Lower lobe of right lung (tissue), 2 donors: ENCODE results near the gene TMEM245. TPM values are rescaled to one million over a fixed set of nuclear protein-coding genes. Genes with fewer than 3 reads are reported as not detected.

Source experiments
- ATAC-seq, 2 donors: fragments of 200-7000 bp; cut with Tn5 transposase; one replicate each; pipeline ENCODE4 v1.9.1; 2020 to 2022; ENCODE audit warnings: mild to moderate bottlenecking in 2 of 2, moderate library complexity in 2 of 2
- DNase-seq: peaks from one replicate; pipeline ENCODE4 v3.0.0-alpha.2; 2020
- H3K27ac ChIP-seq: fragments of 200-600 bp; one replicate; pipeline ENCODE4 v1.8.0; 2022
- H3K27me3 ChIP-seq: fragments of 200-600 bp; one replicate; pipeline ENCODE4 v1.8.0; 2022; ENCODE audit warnings: low read depth
- H3K36me3 ChIP-seq: fragments of 200-600 bp; one replicate; pipeline ENCODE4 v1.8.0; 2022; ENCODE audit warnings: mild to moderate bottlenecking
- H3K4me1 ChIP-seq: fragments of 200-600 bp; one replicate; pipeline ENCODE4 v1.8.0; 2022
- H3K4me3 ChIP-seq: fragments of 200-600 bp; one replicate; pipeline ENCODE4 v1.8.0; 2022; ENCODE audit warnings: mild to moderate bottlenecking
- H3K9me3 ChIP-seq: fragments of 200-600 bp; one replicate; pipeline ENCODE4 v1.8.0; 2022
- CTCF ChIP-seq: fragments of 200-600 bp; IDR thresholded peaks from one replicate; pipeline ENCODE4 v1.8.0; 2022; ENCODE audit warnings: antibody characterized with exemption, mild to moderate bottlenecking
- intact Hi-C: fragments of 100-400 bp; cut with DNase I; formaldehyde crosslinking; loops from one replicate; pipeline ENCODE4 v1.11.0; 2022
- total RNA-seq: library from RNA; stranded (reverse); fragmentation: NEBNext Ultra II Directional; extraction: Animal tissue kit (Norgen Biotek cat#: 25700); gene quantifications from one replicate; pipeline ENCODE4 v1.2.1, GENCODE V29; 2021
- donor health status: DM: no; HTN: yes; CAD: no; lungs with severe emphysema.

The TMEM245 gene
- total RNA-seq, 1 donor from 2014 or later = 85.7 TPM

DNA sequence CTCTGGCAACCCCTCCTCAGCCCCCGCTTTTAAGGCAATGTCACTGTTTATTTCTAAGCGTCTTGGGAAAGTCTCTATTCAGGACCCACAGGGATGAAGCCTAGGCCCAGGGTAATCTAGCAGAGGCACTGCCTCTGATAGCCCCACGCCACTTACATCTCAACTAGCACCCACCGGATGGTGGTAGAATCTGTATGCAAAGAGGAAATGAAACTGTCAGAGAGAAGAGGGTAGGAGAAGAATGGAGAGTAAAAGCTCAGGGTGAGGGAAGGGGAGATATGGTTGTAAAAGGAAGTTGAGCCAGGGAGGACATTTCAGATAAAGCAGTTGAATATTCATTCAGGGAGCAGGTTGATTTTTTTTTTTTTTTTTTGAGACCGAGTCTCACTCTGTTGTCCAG lies 44.3 kb upstream of the TMEM245 start:
- intact Hi-C loops = no loop called here
- TF ChIP-seq CTCF = no peak
- H3K36me3 ChIP-seq = no peaks in the 10 kb centered on the region
- H3K9me3 ChIP-seq = no peaks in the 10 kb centered on the region
- no peak for DNase-seq
- no peak for ATAC-seq
- H3K4me1 ChIP-seq = no peaks in the 10 kb centered on the region
- H3K27ac ChIP-seq = no peak overlapping the region
- H3K4me3 ChIP-seq = no peak overlapping the region
- H3K27me3 ChIP-seq = peaks cover 30% of the 10 kb centered on the region

DNA sequence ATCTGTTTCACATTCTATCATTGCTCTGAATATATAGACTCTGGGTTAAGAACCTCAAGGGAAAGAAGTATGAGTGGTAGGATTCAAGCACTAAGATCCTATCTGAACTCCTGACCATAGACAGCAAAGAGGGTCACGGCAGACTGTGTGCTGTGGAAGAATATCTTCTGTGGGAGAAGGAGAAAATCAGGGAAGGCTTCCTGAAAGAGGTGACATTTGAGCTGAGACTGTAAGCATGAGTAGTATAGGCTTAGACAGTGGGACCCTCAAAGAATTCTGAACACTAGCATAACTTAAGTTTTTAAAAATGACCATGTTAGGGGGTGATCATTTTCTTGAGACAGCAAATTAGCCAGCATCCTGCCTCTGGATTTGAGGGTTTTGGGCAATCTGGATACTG lies 43.4 kb upstream of the TMEM245 start:
- peaks cover 26% of the 10 kb centered on the region for H3K27me3 ChIP-seq
- intact Hi-C loops = no loop called here
- no peak for ATAC-seq

GRCh38 chr9:109162677-109163076 lies 42.9 kb upstream of the TMEM245 start:
- no peak overlapping the region for H3K27ac ChIP-seq
- no peak overlapping the region for H3K4me3 ChIP-seq
- DNase-seq (no peak), ATAC-seq (no peak)
- no peak for TF ChIP-seq CTCF
- no peaks in the 10 kb centered on the region for H3K4me1 ChIP-seq
- no peaks in the 10 kb centered on the region for H3K36me3 ChIP-seq
- peaks cover 21% of the 10 kb centered on the region for H3K27me3 ChIP-seq
- intact Hi-C loops = no loop called here
- no peaks in the 10 kb centered on the region for H3K9me3 ChIP-seq

More for the DNA sequence above, 43.4 kb upstream of the TMEM245 start:
- no peaks in the 10 kb centered on the region for H3K4me1 ChIP-seq
- H3K9me3 ChIP-seq = no peaks in the 10 kb centered on the region
- TF ChIP-seq CTCF = no peak
- DNase-seq = no peak
- H3K4me3 ChIP-seq = no peak overlapping the region
- H3K27ac ChIP-seq = no peak overlapping the region
- no peaks in the 10 kb centered on the region for H3K36me3 ChIP-seq

- Histone ChIP-seq H3K4me1 (no peaks in the 10 kb centered on the region), H3K36me3 (no peaks in the 10 kb centered on the region), H3K9me3 (no peaks in the 10 kb centered on the region), H3K27me3 (peaks cover 14% of the 10 kb centered on the region), H3K4me3 (no peak overlapping the region), H3K27ac (no peak overlapping the region)
- TF ChIP-seq CTCF = no peak
- intact Hi-C loops = no loop called here
- no peak for DNase-seq
- no peak for ATAC-seq
Observed at GRCh38 chr9:109161471-109161870, 41.7 kb upstream of the TMEM245 start.

DNA sequence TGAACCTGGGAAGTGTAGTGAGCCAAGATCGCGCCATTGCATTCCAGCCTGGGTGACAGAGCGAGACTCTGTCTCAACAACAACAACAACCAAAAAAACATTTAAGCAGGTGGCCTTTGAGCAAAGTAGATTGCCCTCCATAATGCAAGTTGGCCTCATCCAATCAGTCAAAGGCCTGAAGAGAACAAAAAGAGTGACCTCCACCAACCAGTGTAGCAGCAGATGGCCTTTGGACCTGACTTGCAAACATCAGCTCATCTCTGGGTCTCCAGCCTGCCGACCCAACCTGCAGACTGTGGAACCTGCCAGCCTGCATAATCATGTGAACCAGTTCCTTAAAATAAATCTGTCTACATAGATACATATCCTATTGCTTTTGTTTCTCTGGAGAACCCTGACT lies 39.8 kb upstream of the TMEM245 start:
- H3K9me3 ChIP-seq = no peaks in the 10 kb centered on the region
- no peaks in the 10 kb centered on the region for H3K4me1 ChIP-seq
- H3K27ac ChIP-seq = no peak overlapping the region
- DNase-seq = no peak
- no peak overlapping the region for H3K4me3 ChIP-seq
- H3K27me3 ChIP-seq = no peaks in the 10 kb centered on the region
- TF ChIP-seq CTCF = no peak
- no peak for ATAC-seq
- intact Hi-C loops = no loop called here
- H3K36me3 ChIP-seq = no peaks in the 10 kb centered on the region

DNA sequence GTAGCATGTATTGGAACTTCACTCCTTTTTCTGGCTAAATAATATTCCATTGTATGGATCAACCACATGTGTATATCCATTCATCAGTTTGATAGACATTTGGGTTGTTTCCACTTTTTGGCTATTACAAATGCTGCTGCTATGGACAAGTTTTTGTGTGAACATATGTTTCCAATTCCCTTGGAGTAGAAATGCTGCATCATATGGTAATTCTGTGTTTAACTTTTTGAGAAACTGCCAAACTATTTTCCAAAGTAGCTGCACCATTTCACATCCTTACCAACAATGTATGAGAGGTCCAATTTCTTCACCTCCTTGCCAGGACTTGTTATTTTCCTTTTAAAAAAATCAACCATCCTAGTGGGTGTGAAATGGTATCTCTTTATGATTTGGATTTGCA lies 38.9 kb upstream of the TMEM245 start:
- Histone ChIP-seq H3K27ac (no peak overlapping the region), H3K36me3 (no peaks in the 10 kb centered on the region), H3K9me3 (no peaks in the 10 kb centered on the region), H3K4me3 (no peak overlapping the region), H3K27me3 (no peaks in the 10 kb centered on the region), H3K4me1 (no peaks in the 10 kb centered on the region)
- no peak for ATAC-seq
- intact Hi-C loops = no loop called here
- DNase-seq = no peak
- no peak for TF ChIP-seq CTCF
